ENCODE results near the gene LMF1. TPM values are rescaled to one million over a fixed set of nuclear protein-coding genes. Genes with fewer than 3 reads are reported as not detected.

LMF1 gene
- total and polyA plus RNA-seq, 2 of the 4 experiments (the other 2 are of a cell fraction): 7.7 to 13.1 TPM

GRCh38 chr16:890716-891352 lies 80.0 kb downstream of the LMF1 start:
- H4K91ac ChIP-seq (ENCODE audit: insufficient read depth, low read depth, low read length): no peak overlapping the region
- no peak for ATAC-seq (ENCODE audit: low read depth)
- DNase-seq: no peak
- H3K4me1 ChIP-seq (ENCODE audit: control insufficient read depth, insufficient read depth, low read length): peaks cover 3% of the 10 kb centered on the region; the same call in 1 of the 2 replicates
- no peak overlapping the region for H2BK20ac ChIP-seq (ENCODE audit: low read depth, low read length)
- H3K9me1 ChIP-seq (ENCODE audit: insufficient read depth, low read length): no peaks in the 10 kb centered on the region
- no TSS peak for BruUV-seq (replicated peaks)
- H2BK120ac ChIP-seq (ENCODE audit: low read depth, low read length): no peak overlapping the region
- WGBS, 2 experiments (ENCODE audit: extremely low coverage in 2 of 2, insufficient read length in 1 of 2): 54% methylated on average over 11 of the region's 20 CpGs; no CpG with 5 or more reads in 1 of the 2 experiments
- no peak overlapping the region for H3K4me2 ChIP-seq (ENCODE audit: low read depth, low read length)
- H2AK9ac ChIP-seq (replicated peaks; ENCODE audit: low read depth, low read length, poor library complexity): no peak overlapping the region
- no peak overlapping the region for H2BK15ac ChIP-seq (ENCODE audit: low read depth, low read length)
- H4K8ac ChIP-seq (ENCODE audit: low read depth in 2 of 2, low read length in 2 of 2): no peak overlapping the region
- H3K27ac ChIP-seq (ENCODE audit: insufficient read depth, low read length): no peak overlapping the region
- H3K79me1 ChIP-seq (ENCODE audit: low read depth in 1 of 2, low read length in 2 of 2): no peaks in the 10 kb centered on the region
- H4K5ac ChIP-seq (ENCODE audit: low read depth, low read length): no peak overlapping the region
- TF ChIP-seq RAD21 (IDR thresholded peaks at IDR 0.05; ENCODE audit: low read length) (no peak), CHD1 (IDR thresholded peaks at IDR 0.05; ENCODE audit: low read depth, low read length) (no peak), MAFK (IDR thresholded peaks at IDR 0.05; ENCODE audit: low read depth, low read length) (no peak), RCOR1 (IDR thresholded peaks at IDR 0.05; ENCODE audit: insufficient replicate concordance, low read length) (no peak), MAZ (IDR thresholded peaks at IDR 0.05; ENCODE audit: borderline replicate concordance, low read depth, low read length) (no peak), RFX5 (IDR thresholded peaks at IDR 0.05; ENCODE audit: low read depth, low read length) (no peak), CEBPB (IDR thresholded peaks at IDR 0.05; ENCODE audit: low read depth, low read length) (no peak), FOS (IDR thresholded peaks at IDR 0.05; ENCODE audit: low read depth, low read length) (no peak), POLR2A (IDR thresholded peaks at IDR 0.05; ENCODE audit: low read depth, low read length) (no peak), NFE2L2 (IDR thresholded peaks at IDR 0.05; ENCODE audit: low read depth, low read length) (no peak), ELK1 (IDR thresholded peaks at IDR 0.05; ENCODE audit: borderline replicate concordance, low read depth, low read length) (no peak), USF2 (IDR thresholded peaks at IDR 0.05; ENCODE audit: low read depth, low read length) (no peak), BHLHE40 (IDR thresholded peaks at IDR 0.05; ENCODE audit: low read depth, low read length) (no peak), MXI1 (IDR thresholded peaks at IDR 0.05; ENCODE audit: borderline replicate concordance, low read depth, low read length) (no peak)
- H4K20me1 ChIP-seq (ENCODE audit: insufficient read depth, low read length): no peaks in the 10 kb centered on the region; the same call in 1 of the 2 replicates
- in situ Hi-C loops (cut with MboI; ENCODE audit: low sequenced_read_pairs): no loop called here
- H2AK5ac ChIP-seq (ENCODE audit: low read depth, low read length): no peak overlapping the region
- no peak overlapping the region for H2AFZ ChIP-seq (replicated peaks; ENCODE audit: low read length, poor library complexity)
- POLR2A ChIA-PET (ENCODE audit: unreplicated experiment): no interaction called here
- no peak overlapping the region for H3K56ac ChIP-seq (ENCODE audit: extremely low read depth, insufficient read depth, low read length)
- H3K9ac ChIP-seq (ENCODE audit: low read depth, low read length): no peak overlapping the region
- H3K27me3 ChIP-seq (ENCODE audit: control insufficient read depth, insufficient read depth, low read length): no peaks in the 10 kb centered on the region; the same call in 1 of the 2 replicates
- dilution Hi-C loops (cut with HindIII; ENCODE audit: low sequenced_read_pairs, unreplicated experiment): no loop called here
- H3K14ac ChIP-seq (replicated peaks; ENCODE audit: low read depth, low read length): no peak overlapping the region
- no peak overlapping the region for H3K23ac ChIP-seq (ENCODE audit: low read depth, low read length)
- H3K4ac ChIP-seq (ENCODE audit: low read depth, low read length): no peak overlapping the region
- no peaks in the 10 kb centered on the region; the same call in 1 of the 2 replicates for H3K9me3 ChIP-seq (ENCODE audit: control insufficient read depth, insufficient read depth, low read length)
- CTCF ChIA-PET: no interaction called here
- no peak overlapping the region for H2BK5ac ChIP-seq (ENCODE audit: low read depth, low read length, poor library complexity, severe bottlenecking)
- H3K36me3 ChIP-seq (ENCODE audit: control insufficient read depth, insufficient read depth, low read length): peaks cover 2% of the 10 kb centered on the region; the same call in 1 of the 2 replicates
- no peak overlapping the region for H3K18ac ChIP-seq (ENCODE audit: low read depth, low read length)
- intact Hi-C loops (cut with micrococcal nuclease): no loop called here
- no peak overlapping the region for H3K4me3 ChIP-seq (ENCODE audit: insufficient read depth, low read depth, low read length)
